ENCODE results near the gene RHBDL1.
A peak's percentile ranks its signal among the peaks of the same experiment; 100 is the strongest.

The RHBDL1 gene

GRCh38 chr16:680967-681745, 5.7 kb downstream of the RHBDL1 start:
- ChIA-PET POLR2A (interaction anchor here (0.6 to 5.4 kb wide), 10 partner anchors 7 to 131 kb away, joined by 3 to 57 read pairs (median 5); partner anchors contain the start of genes ANTKMT, RHOT2, WDR24 and WDR90), CTCF (interaction anchor here (0.6 to 1.1 kb wide), 4 partner anchors 14 to 376 kb away, joined by 3 to 5 read pairs (median 4); no protein-coding TSS in a partner anchor)
- Histone ChIP-seq H3K4me1 (ENCODE audit: control insufficient read depth, insufficient read depth, low read length) (peaks cover 14% of the 10 kb centered on the region; the same call in 1 of the 2 replicates), H3K27ac (ENCODE audit: extremely low read depth, low read depth, low read length) (peak overlapping the region; percentile 97), H3K4me3 (ENCODE audit: low read depth, low read length) (peak overlapping the region; percentile 82), H3K36me3 (ENCODE audit: control insufficient read depth in 2 of 2, insufficient read depth in 1 of 2, low read length in 2 of 2) (peaks cover 3 to 48% of the 10 kb centered on the region in 2 experiments; a peak in 1 of 3 replicates), H3K9me3 (ENCODE audit: control insufficient read depth, insufficient read depth, low read depth, low read length) (no peaks in the 10 kb centered on the region)
- TF ChIP-seq CTCF (tag by site-specific recombination; IDR thresholded peaks at IDR 0.05) (peak; percentile 82), HOXA7 (CRISPR knock-in tag; IDR thresholded peaks at IDR 0.05; ENCODE audit: borderline replicate concordance) (no peak), ZNF26 (tag by site-specific recombination; IDR thresholded peaks at IDR 0.05) (no peak), SCRT2 (tag by site-specific recombination; IDR thresholded peaks at IDR 0.05) (0 out of 2 replicates have a peak, but pooled peaks have one; percentile 10), YY1 (tag by site-specific recombination; IDR thresholded peaks at IDR 0.05) (no peak), ZNF513 (tag by site-specific recombination; IDR thresholded peaks at IDR 0.05) (no peak), ZXDB (tag by site-specific recombination; IDR thresholded peaks at IDR 0.05) (no peak), ZNF266 (tag by site-specific recombination; IDR thresholded peaks at IDR 0.05; ENCODE audit: low read depth) (no peak), BCL6B (tag by site-specific recombination; IDR thresholded peaks at IDR 0.05) (no peak), ZNF10 (tag by site-specific recombination; IDR thresholded peaks at IDR 0.05) (no peak), KLF8 (tag by site-specific recombination; IDR thresholded peaks at IDR 0.05) (no peak; the same call in 1 of the 2 replicates), ZNF335 (tag by site-specific recombination; conservative IDR thresholded peaks at IDR 0.05) (peak; percentile 95), HOXD13 (CRISPR knock-in tag; IDR thresholded peaks at IDR 0.05; ENCODE audit: borderline replicate concordance) (0 out of 2 replicates have a peak, but pooled peaks have one; percentile 11), ZBTB26 (tag by site-specific recombination; optimal IDR thresholded peaks at IDR 0.05) (peak; percentile 47), ZNF23 (tag by site-specific recombination; IDR thresholded peaks at IDR 0.05; ENCODE audit: borderline replicate concordance) (no peak), ZNF114 (tag by site-specific recombination; IDR thresholded peaks at IDR 0.05) (no peak), YY2 (tag by site-specific recombination; IDR thresholded peaks at IDR 0.05) (no peak), ZNF639 (tag by site-specific recombination; IDR thresholded peaks at IDR 0.05) (no peak), ZNF514 (tag by site-specific recombination; IDR thresholded peaks at IDR 0.05) (no peak), ZBTB20 (tag by site-specific recombination; IDR thresholded peaks at IDR 0.05) (peak; percentile 9; the same call in 1 of the 2 replicates), ZNF398 (tag by site-specific recombination; IDR thresholded peaks at IDR 0.05) (no peak), ZNF600 (tag by site-specific recombination; IDR thresholded peaks at IDR 0.05) (peak; percentile 61; the same call in 1 of the 2 replicates), ZNF16 (tag by site-specific recombination; IDR thresholded peaks at IDR 0.05; ENCODE audit: low read depth) (no peak), GLI4 (tag by site-specific recombination; IDR thresholded peaks at IDR 0.05) (no peak), EGR2 (tag by site-specific recombination; IDR thresholded peaks at IDR 0.05; ENCODE audit: low read depth) (peak; percentile 17; the same call in 1 of the 2 replicates)
